ENCODE results near the gene ADAMTS15. TPM values are rescaled to one million over a fixed set of nuclear protein-coding genes. Genes with fewer than 3 reads are reported as not detected.
"Not testable (repeated sequence)": the region's sequence is repeated elsewhere in the genome, so short reads cannot be mapped to it uniquely, and the experiment has no call there.

ADAMTS15 gene
- total RNA-seq, 1 donor from 2014 or later = 1.2 TPM

DNA sequence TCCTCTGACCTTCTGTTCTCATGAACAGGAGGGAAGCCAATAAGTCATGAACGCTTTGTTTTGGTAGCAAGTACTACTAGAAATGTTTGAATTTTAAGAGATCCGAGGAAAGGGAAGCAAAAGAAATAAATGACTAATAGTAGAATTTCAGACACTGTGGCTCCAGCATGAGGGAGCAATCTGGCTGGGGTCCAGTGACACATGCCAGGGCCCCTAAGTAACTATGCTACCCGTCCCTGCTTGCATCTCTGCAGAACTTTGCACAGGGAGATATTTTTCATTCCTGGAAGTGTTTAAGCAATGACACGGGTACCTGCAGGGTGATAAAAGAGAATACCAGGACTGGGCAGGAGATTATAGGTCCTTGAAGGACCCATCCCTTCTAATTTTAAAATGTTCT lies 12.8 kb upstream of the ADAMTS15 start:
- Mint-ChIP-seq H3K9me3 (ENCODE audit: low read depth) (no peaks in the 10 kb centered on the region), H3K4me1 (ENCODE audit: low read depth) (no peaks in the 10 kb centered on the region), H3K27me3 (peaks cover 33% of the 10 kb centered on the region), H3K27ac (no peak overlapping the region), H3K36me3 (ENCODE audit: insufficient read depth) (no peaks in the 10 kb centered on the region), H3K4me3 (ENCODE audit: low read depth) (no peak overlapping the region)
- TF ChIP-seq, protein P1, sequence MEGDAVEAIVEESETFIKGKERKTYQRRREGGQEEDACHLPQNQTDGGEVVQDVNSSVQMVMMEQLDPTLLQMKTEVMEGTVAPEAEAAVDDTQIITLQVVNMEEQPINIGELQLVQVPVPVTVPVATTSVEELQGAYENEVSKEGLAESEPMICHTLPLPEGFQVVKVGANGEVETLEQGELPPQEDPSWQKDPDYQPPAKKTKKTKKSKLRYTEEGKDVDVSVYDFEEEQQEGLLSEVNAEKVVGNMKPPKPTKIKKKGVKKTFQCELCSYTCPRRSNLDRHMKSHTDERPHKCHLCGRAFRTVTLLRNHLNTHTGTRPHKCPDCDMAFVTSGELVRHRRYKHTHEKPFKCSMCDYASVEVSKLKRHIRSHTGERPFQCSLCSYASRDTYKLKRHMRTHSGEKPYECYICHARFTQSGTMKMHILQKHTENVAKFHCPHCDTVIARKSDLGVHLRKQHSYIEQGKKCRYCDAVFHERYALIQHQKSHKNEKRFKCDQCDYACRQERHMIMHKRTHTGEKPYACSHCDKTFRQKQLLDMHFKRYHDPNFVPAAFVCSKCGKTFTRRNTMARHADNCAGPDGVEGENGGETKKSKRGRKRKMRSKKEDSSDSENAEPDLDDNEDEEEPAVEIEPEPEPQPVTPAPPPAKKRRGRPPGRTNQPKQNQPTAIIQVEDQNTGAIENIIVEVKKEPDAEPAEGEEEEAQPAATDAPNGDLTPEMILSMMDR (IDR thresholded peaks at IDR 0.05; ENCODE audit: unreplicated experiment) = no peak
- DNase-seq (ENCODE audit: low spot score, unreplicated experiment) = no peak

DNA sequence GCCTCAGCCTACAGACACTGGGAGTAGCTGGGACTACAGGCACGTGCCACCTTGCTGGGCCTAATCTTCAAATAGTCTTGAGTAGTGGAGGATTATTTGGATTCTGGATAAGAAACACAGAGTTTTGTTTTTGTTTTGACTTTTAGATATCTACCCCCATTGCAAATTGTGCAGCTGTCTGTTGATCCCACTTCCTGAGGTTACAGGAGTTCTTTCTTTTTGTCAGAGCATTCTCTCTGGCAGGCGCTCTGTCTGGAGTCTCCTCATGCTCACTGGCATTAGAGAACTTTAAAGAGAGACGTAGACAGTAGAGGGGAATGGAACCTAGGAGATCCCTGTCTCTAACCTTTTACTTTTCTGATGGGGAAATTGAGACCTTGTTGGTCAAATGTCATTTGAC lies 12.3 kb upstream of the ADAMTS15 start:
- no peaks in the 10 kb centered on the region for H3K4me1 Mint-ChIP-seq (ENCODE audit: low read depth)
- no peaks in the 10 kb centered on the region for H3K9me3 Mint-ChIP-seq (ENCODE audit: low read depth)
- DNase-seq (ENCODE audit: low spot score, unreplicated experiment) = no peak
- H3K27me3 Mint-ChIP-seq = peaks cover 28% of the 10 kb centered on the region
- H3K4me3 Mint-ChIP-seq (ENCODE audit: low read depth) = no peak overlapping the region
- no peaks in the 10 kb centered on the region for H3K36me3 Mint-ChIP-seq (ENCODE audit: insufficient read depth)
- no peak overlapping the region for H3K27ac Mint-ChIP-seq
- TF ChIP-seq, protein P1 (IDR thresholded peaks at IDR 0.05; ENCODE audit: unreplicated experiment) = no peak

DNA sequence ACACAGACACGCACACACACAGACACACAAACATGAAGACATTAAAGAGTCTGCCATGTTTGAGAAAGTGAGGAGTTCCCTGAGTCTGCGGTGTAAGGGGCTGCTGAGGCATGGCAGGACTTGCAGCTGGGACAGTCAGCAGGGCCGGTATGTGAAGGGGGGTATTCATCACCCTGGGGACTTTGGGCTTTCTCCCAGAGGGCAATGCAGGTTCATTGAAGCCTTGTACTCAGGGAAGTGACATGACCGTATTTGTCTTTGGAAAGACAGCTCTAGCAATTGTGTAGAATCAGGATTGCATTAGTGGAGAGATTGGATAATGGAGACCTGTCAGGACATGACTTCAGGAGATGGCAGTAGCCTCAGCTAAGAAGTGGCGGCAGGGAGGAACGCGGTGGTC lies 10.6 kb upstream of the ADAMTS15 start:
- DNase-seq (ENCODE audit: low spot score, unreplicated experiment) = no peak
- Mint-ChIP-seq H3K9me3 (ENCODE audit: low read depth) (no peaks in the 10 kb centered on the region), H3K27ac (no peak overlapping the region), H3K4me3 (ENCODE audit: low read depth) (no peak overlapping the region), H3K36me3 (ENCODE audit: insufficient read depth) (no peaks in the 10 kb centered on the region), H3K4me1 (ENCODE audit: low read depth) (no peaks in the 10 kb centered on the region), H3K27me3 (peaks cover 30% of the 10 kb centered on the region)
- TF ChIP-seq, protein P1 (IDR thresholded peaks at IDR 0.05; ENCODE audit: unreplicated experiment) = no peak

DNA sequence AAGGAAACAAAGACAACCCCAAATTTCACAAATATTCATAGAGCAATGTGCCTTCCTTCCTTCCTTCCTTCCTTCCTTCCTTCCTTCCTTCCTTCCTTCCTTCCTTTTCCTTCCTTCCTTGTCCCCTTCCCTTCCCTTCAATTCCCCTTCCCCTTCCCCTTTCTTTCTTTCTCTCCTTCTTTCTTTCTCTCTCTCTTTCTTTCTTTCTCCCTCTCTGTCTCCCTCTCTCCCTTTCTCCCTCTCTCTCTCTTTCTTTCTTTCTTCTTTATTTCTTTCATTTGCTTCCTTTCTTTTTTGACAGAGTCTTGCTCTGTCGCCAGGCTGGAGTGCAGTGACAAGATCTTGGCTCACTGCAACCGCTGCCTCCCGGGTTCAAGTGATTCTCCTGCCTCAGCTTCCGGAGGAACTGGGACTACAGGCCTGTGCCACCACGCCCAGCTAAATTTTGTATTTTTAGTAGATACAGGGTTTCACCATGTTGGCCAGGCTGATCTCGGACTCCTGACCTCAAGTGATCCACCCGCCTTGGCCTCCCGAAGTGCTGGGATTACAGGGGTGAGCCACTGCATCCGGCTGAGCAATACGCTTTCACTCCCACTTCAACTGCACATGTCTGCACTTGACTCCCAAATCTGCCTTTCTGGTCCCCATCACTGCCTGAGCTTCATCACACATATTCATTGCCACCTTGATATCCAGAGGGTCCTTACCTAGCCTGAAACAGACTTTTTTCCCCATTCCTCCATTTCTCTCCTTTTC lies 9.9 kb upstream of the ADAMTS15 start:
- not testable (repeated sequence) for H3K4me3 Mint-ChIP-seq (ENCODE audit: low read depth); DNase-seq (ENCODE audit: low spot score, unreplicated experiment); H3K27ac Mint-ChIP-seq; H3K9me3 Mint-ChIP-seq (ENCODE audit: low read depth); H3K36me3 Mint-ChIP-seq (ENCODE audit: insufficient read depth); H3K4me1 Mint-ChIP-seq (ENCODE audit: low read depth)
- H3K27me3 Mint-ChIP-seq = peaks cover 30% of the 10 kb centered on the region

DNA sequence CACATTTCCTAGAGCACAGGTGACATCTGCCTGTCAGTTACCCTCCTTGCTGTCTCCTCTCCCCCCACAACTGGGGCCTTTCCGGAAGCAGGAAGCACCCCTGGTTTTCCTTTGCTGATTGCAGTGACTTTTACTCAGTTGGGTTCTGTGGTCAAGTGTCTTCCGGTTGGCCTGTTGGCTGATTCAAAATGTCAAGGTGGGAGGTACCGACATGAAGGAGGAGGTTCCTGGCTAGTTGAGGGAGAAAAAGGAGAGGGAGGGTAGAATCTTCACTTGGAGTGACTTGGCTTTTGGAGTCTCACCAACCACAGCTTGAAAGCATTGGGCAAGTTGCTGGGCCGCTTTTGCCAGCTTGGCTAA lies 9.3 kb upstream of the ADAMTS15 start:
- H3K9me3 Mint-ChIP-seq (ENCODE audit: low read depth) = no peaks in the 10 kb centered on the region
- DNase-seq (ENCODE audit: low spot score, unreplicated experiment) = no peak
- H3K27ac Mint-ChIP-seq = no peak overlapping the region
- TF ChIP-seq, protein P1 (IDR thresholded peaks at IDR 0.05; ENCODE audit: unreplicated experiment) = no peak
- H3K4me1 Mint-ChIP-seq (ENCODE audit: low read depth) = no peaks in the 10 kb centered on the region
- H3K36me3 Mint-ChIP-seq (ENCODE audit: insufficient read depth) = no peaks in the 10 kb centered on the region
- H3K27me3 Mint-ChIP-seq = peaks cover 35% of the 10 kb centered on the region
- no peak overlapping the region for H3K4me3 Mint-ChIP-seq (ENCODE audit: low read depth)

DNA sequence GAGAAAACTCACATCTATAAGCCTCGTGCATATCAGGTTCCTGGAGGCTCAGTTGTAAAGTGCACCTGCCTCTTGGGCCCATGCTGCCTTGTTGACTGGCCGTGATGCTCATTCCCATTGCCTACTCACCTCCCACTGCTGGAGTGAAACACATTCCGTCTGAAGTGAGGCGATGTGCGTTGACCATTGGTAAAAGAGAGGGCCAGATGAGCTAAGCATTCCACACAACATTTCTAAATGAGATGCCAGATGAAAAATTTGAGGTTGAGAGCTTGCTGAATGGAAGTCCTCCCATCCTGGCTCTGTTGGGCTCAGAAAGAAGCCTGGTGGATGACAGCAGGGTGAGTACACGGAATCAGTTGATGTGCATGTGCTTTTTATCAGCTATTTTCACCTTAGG lies 8.6 kb upstream of the ADAMTS15 start:
- TF ChIP-seq, protein P1 (IDR thresholded peaks at IDR 0.05; ENCODE audit: unreplicated experiment) = no peak
- no peaks in the 10 kb centered on the region for H3K9me3 Mint-ChIP-seq (ENCODE audit: low read depth)
- H3K36me3 Mint-ChIP-seq (ENCODE audit: insufficient read depth) = no peaks in the 10 kb centered on the region
- DNase-seq (ENCODE audit: low spot score, unreplicated experiment) = no peak
- H3K4me3 Mint-ChIP-seq (ENCODE audit: low read depth) = no peak overlapping the region
- no peaks in the 10 kb centered on the region for H3K4me1 Mint-ChIP-seq (ENCODE audit: low read depth)
- H3K27ac Mint-ChIP-seq = no peak overlapping the region
- H3K27me3 Mint-ChIP-seq = peaks cover 42% of the 10 kb centered on the region
